ENCODE results near the gene ATP8A2. TPM values are rescaled to one million over a fixed set of nuclear protein-coding genes. Genes with fewer than 3 reads are reported as not detected.

ATP8A2 gene
- total and polyA plus RNA-seq, 4 donors: 0.01 to 0.08 (median 0.05) TPM; not detected in 1

GRCh38 chr13:25967144-25967543 lies 595.4 kb downstream of the ATP8A2 start:
- H3K36me3 ChIP-seq (ENCODE audit: control insufficient read depth in 4 of 4, insufficient read depth in 3 of 4, low read depth in 1 of 4, low read length in 3 of 4): no peaks in the 10 kb centered on the region
- 27% methylated on average over 4 of the region's 4 CpGs for WGBS
- no peaks in the 10 kb centered on the region for H3K4me1 ChIP-seq (ENCODE audit: control insufficient read depth in 4 of 4, insufficient read depth in 4 of 4, low read length in 3 of 4)
- no peak for DNase-seq (ENCODE audit: low spot score)
- H3K27me3 ChIP-seq (ENCODE audit: control insufficient read depth in 4 of 4, insufficient read depth in 4 of 4, low read length in 3 of 4): peaks cover 0 to 6% (median 0%) of the 10 kb centered on the region in 4 donors
- no peak overlapping the region for H3K9ac ChIP-seq (ENCODE audit: low read depth in 1 of 2, low read length in 2 of 2)
- H3K4me3 ChIP-seq (ENCODE audit: low read depth in 1 of 3, low read length in 3 of 3): no peak overlapping the region
- no peak overlapping the region for H3K27ac ChIP-seq (ENCODE audit: low read depth in 1 of 2, low read length in 2 of 2)
- no peaks in the 10 kb centered on the region for H3K9me3 ChIP-seq (ENCODE audit: control insufficient read depth in 4 of 4, low read length in 3 of 4)
- TF ChIP-seq TAF1 (conservative IDR thresholded peaks at IDR 0.05) (no peak), HNF4A (conservative IDR thresholded peaks at IDR 0.05) (no peak), JUND (IDR thresholded peaks at IDR 0.05) (no peak), RXRA (IDR thresholded peaks at IDR 0.05) (no peak), MAX (IDR thresholded peaks at IDR 0.05) (no peak), FOXA1 (IDR thresholded peaks at IDR 0.05) (no peak), NR2F2 (IDR thresholded peaks at IDR 0.05) (no peak), ATF3 (IDR thresholded peaks at IDR 0.05) (no peak), FOXA2 (IDR thresholded peaks at IDR 0.05) (no peak), REST (IDR thresholded peaks at IDR 0.05) (no peak), RAD21 (IDR thresholded peaks at IDR 0.05) (no peak), ZBTB33 (IDR thresholded peaks at IDR 0.05) (no peak), YY1 (IDR thresholded peaks at IDR 0.05) (no peak), HNF4G (IDR thresholded peaks at IDR 0.05) (no peak), CTCF (IDR thresholded peaks at IDR 0.05; ENCODE audit: low read depth, low read length, missing input control) (no peak)

GRCh38 chr13:25971047-25971446 lies 599.3 kb downstream of the ATP8A2 start:
- Histone ChIP-seq H3K9me3 (ENCODE audit: control insufficient read depth in 4 of 4, low read length in 3 of 4) (no peaks in the 10 kb centered on the region), H3K27ac (ENCODE audit: low read depth in 1 of 2, low read length in 2 of 2) (no peak overlapping the region), H3K27me3 (ENCODE audit: control insufficient read depth in 4 of 4, insufficient read depth in 4 of 4, low read length in 3 of 4) (peaks cover 0 to 12% (median 0%) of the 10 kb centered on the region in 4 donors), H3K9ac (ENCODE audit: low read depth in 1 of 2, low read length in 2 of 2) (no peak overlapping the region), H3K4me3 (ENCODE audit: low read depth in 1 of 3, low read length in 3 of 3) (no peak overlapping the region), H3K4me1 (ENCODE audit: control insufficient read depth in 4 of 4, insufficient read depth in 4 of 4, low read length in 3 of 4) (no peaks in the 10 kb centered on the region), H3K36me3 (ENCODE audit: control insufficient read depth in 4 of 4, insufficient read depth in 3 of 4, low read depth in 1 of 4, low read length in 3 of 4) (no peaks in the 10 kb centered on the region)
- 63% methylated on average over 3 of the region's 3 CpGs for WGBS
- no peak for DNase-seq (ENCODE audit: low spot score)
- no peak for TF ChIP-seq HNF4G (IDR thresholded peaks at IDR 0.05)
- TF ChIP-seq TAF1 (conservative IDR thresholded peaks at IDR 0.05): no peak
- TF ChIP-seq ATF3 (IDR thresholded peaks at IDR 0.05): no peak
- TF ChIP-seq YY1 (IDR thresholded peaks at IDR 0.05): no peak
- TF ChIP-seq HNF4A (conservative IDR thresholded peaks at IDR 0.05): no peak
- no peak for TF ChIP-seq GABPA (IDR thresholded peaks at IDR 0.05 in 1 of 2, conservative IDR thresholded peaks at IDR 0.05 in 1 of 2)
- no peak for TF ChIP-seq RXRA (IDR thresholded peaks at IDR 0.05)
- no peak for TF ChIP-seq FOXA1 (IDR thresholded peaks at IDR 0.05)
- no peak for TF ChIP-seq CTCF (IDR thresholded peaks at IDR 0.05; ENCODE audit: low read depth, low read length, missing input control)
- TF ChIP-seq REST (IDR thresholded peaks at IDR 0.05): no peak
- no peak for TF ChIP-seq JUND (IDR thresholded peaks at IDR 0.05)

Data from liver (tissue), 9 donors.